Measurements from ENCODE around the gene UBE2E2.

GRCh38 chr3:23198801-23199200 lies 4.3 kb upstream of the UBE2E2 start:
- TF ChIP-seq ZNF529 (tag by site-specific recombination; IDR thresholded peaks at IDR 0.05; ENCODE audit: insufficient replicate concordance) = no peak
- no peak for TF ChIP-seq ZNF274 (IDR thresholded peaks at IDR 0.05; ENCODE audit: low read length)
- TF ChIP-seq ZNF274 (tag by site-specific recombination; IDR thresholded peaks at IDR 0.05; ENCODE audit: borderline replicate concordance) = no peak
- TF ChIP-seq ZNF133 (tag by site-specific recombination; IDR thresholded peaks at IDR 0.05) = no peak

Measured in HEK293 (cell line).